C1 segment of cervical spinal cord (tissue), 14 donors: ENCODE results near the gene CH25H.
"Not testable (repeated sequence)": the region's sequence is repeated elsewhere in the genome, so short reads cannot be mapped to it uniquely, and the experiment has no call there.

Experiments
- DNase-seq, 14 donors: peaks; one replicate each; lab custom pipeline; 2025; lab: John Stamatoyannopoulos, UW

Gene CH25H

DNA sequence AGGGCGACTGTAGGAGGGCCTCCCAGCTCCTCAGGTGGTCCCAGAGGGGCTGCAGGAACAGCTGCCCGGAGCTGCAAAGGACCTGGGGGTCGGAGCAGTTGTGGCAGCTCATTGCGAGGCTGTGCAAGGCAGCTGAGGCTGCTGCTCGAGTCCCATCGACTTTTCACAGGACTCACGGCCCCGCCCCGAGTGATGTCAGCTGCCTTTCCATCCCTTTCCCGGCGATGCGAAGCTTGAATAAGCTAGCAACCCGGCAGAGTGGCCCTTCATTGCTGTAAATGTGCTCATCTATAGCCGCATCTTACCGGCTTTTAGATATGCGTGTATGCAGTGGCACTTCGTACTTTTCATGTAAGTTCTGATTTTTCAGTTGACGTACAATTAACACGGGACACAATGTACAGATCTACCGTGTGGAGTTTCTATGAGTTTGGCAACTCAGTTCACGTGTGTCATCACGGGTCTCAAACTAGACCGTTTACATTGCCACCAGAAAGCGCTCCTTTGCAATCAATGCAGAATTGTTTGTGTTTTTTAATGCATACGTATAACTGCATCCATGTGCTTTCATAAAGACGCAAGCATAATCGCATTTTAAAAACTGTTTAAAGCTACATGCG is at the start of gene CH25H:
TSS of gene CH25H (minus strand) at position 137 of the 620 bp plus-strand sequence. CDS start at position 112, 25 bp downstream.
- DNase-seq = peak in 12 of 14 donors; percentile 34 to 85 (median 76)

DNA sequence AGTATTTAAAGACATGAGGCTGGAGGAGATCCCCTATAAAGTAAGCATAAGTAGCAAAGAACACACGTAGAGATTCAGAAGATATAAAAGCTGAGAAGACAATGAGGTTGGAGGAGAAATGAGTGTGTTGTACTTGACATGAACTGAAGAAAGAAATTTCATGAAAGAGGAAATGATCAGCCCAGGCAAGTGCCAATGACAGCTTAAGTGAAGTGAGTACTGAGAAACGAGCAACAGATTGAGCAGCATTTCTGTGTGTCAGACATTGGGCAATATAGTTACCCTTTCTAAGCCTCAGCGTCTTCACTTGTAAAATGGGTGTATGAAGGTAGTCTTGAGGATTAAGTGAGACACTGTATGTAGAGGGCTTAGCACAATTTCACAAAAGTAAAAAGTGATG is 49.2 kb upstream of the CH25H start:
- no peak for DNase-seq

GRCh38 chr10:89255793-89256192 is 48.7 kb upstream of the CH25H start:
- DNase-seq = no peak

DNA sequence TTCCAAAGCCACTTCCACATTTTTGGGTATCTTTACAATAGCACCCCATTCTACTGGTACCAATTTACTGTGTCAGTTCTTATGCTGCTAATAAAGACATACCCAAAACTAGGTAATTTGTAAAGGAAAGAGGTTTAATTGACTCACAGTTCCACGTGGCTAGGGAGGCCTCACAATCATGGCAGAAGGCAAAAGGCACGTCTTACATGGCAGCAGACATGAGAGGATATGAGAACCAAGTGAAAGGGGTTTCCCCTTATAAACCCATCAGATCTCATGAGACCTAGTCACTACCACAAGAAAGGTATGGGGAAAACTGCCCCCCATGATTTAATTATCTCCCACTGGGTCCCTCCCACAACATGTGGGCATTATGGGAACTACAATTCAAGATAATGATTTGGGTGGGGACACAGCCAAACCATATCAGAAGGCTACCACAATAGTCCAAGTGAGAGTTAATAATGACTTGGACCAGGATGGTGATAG is 48.0 kb upstream of the CH25H start:
- DNase-seq = not testable (repeated sequence)

GRCh38 chr10:89252225-89252585 is 45.1 kb upstream of the CH25H start:
- DNase-seq = no peak

GRCh38 chr10:89251409-89252224 is 44.5 kb upstream of the CH25H start, which contains the start of gene LIPA:
Gene LIPA (minus strand): TSS chr10:89251775. CDS start chr10:89247648, 4,127 bp downstream.
- peak; percentile 90 to 98 (median 96) for DNase-seq

GRCh38 chr10:89250865-89251408 is 43.8 kb upstream of the CH25H start:
- no peak for DNase-seq

DNA sequence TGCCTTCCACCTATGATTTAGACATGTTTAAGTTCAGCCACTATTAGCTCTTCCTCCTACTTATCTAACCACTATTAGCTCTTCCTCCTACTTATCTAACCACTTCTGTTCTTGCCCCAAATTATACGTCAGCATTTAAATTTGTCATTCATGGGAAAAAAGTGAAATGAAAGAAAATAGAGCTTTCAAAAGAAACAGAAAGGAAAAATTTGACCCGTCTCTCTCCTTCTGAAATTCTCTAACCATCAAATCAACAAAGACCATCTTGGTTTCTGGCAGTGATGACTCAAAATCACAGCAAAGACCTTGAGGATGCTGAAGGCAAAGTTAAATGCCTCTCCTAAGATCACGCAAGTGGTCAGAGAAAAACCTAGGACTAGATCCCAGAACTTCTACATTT is 41.9 kb upstream of the CH25H start:
- DNase-seq = no peak

DNA sequence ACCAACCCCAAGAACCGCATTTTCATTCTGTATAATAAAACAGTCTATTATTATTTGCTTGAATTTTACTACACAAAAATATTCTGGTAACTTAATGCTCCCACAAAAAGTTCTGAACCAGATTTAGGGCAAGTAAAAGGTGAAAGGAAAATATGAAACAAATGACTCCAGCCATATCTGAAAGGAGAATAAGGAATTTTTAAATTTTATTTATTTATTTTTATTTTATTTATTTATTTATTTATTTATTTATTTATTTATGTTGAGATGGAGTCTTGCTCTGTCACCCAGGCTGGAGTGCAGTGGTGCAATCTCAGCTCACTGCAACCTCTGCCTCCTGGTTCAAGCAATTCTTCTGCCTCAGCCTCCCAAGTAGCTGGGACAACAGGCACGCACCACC is 40.5 kb upstream of the CH25H start:
- DNase-seq = not testable (repeated sequence)

DNA sequence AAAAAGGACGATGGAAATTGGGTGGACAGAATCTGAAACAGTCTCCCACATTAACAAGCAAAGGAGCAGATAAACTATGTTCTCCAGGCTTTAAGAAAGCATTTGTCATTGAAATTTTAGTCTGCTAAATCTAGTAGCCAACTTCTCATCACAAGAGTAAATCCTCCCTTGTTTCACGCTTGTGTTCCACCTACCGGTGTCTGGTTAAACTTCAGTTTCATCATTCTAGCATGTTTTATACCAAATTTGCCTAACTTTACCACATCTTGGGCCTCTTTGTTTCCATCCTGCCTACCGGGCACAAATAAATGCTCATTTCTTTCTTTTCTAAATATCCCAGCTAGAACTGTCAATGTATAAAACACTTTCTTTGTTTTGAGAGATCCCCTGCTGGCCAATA is 38.7 kb upstream of the CH25H start:
- DNase-seq = peak in 1 of 14 donors; percentile 19

GRCh38 chr10:89242840-89243568 is 35.9 kb upstream of the CH25H start:
- DNase-seq = peak in 1 of 14 donors; percentile 21

- no peak for DNase-seq
These were observed 35.2 kb upstream of the CH25H start for GRCh38 chr10:89242345-89242684.

- no peak for DNase-seq
These were observed 34.6 kb upstream of the CH25H start for GRCh38 chr10:89241486-89242344.

- no peak for DNase-seq
These were observed 33.9 kb upstream of the CH25H start for GRCh38 chr10:89241026-89241425.

DNA sequence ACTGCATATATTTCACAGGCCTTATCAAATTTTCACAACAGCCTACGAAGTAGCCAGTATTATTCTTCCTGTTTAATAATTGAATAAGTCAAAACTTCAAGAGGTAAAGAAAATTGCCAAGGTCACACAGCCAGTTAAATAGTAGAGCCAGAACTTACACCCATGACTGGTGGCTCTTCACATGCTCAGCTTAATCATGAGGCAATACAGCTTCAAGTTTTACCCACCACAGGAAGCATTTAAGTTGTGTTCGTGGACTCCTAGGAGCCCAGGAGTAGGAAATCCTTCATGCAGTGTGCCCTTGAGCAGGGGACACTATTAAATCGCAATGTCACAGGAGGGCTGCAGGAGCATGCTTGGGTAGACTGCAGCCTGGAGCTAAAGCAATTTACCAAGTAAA is 33.4 kb upstream of the CH25H start:
- no peak for DNase-seq

DNA sequence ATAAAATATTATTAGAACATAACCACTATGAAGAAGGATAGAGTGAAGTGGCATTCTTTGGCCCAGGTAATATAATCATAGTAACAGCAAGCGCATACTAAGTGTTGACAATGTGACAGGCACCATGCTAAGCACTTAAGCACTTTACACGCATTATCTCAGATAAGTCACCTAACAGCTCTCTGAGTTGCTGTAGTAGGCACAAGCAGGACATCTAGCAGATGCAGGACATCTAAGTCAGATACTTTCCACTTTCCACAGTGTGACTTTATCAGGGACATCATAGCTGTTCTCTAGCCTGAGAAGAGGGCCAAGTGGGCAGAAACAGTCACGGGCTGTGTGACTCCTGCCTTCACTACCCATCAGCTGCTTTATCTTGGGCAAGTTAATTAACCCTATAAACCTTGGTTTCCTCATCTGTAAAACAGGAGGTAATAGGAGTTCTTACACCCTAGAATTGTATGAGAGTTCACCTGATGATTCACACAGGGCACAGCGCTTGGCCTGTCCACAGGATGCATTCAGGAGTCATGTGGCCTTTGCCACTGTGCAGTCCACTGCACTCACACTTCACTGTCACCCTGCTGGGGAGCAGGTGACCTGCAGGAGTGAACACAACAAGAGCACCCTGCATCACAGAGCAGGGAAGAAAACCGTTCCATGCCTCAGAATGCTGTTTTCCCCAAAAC is 32.0 kb upstream of the CH25H start:
- no peak for DNase-seq

DNA sequence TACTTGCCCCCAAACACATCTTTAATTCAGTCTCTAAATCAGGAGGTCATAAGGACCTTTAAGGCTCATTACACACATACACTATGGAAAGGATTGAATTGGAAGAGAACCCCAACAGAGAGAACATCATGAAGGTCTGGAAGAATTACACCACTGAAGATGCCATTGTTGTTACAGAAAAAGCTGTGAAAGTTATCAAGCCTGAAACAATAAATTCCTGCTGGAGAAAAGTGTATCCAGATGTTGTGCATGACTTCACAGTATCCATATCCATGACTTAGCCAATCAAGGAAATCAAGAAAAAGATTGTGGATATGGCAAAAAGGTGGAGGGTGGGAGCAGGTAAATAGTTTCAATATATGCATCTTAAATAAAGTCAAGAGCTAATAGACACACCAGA is 30.7 kb upstream of the CH25H start:
- no peak for DNase-seq

- no peak for DNase-seq
These were observed 29.2 kb upstream of the CH25H start for GRCh38 chr10:89236226-89236797.

GRCh38 chr10:89235073-89235798 is 28.1 kb upstream of the CH25H start:
- peak in 12 of 14 donors; percentile 8 to 85 (median 67) for DNase-seq
